Neural cell (in vitro differentiated cells): ENCODE results near the gene CNTNAP2.

Experiments used
- EP300 ChIP-seq: fragments of 450-650 bp; conservative IDR thresholded peaks from 2 replicates; pipeline ENCODE4 v1.6.1; 2014; ENCODE audit warnings: antibody characterized with exemption, mild to moderate bottlenecking, moderate library complexity; ENCODE audit not compliant: poor library complexity, severe bottlenecking
- EZH2 ChIP-seq: fragments of 200-600, 300-800 bp; shearing (Covaris generic), sonication (generic); IDR thresholded peaks from 2 replicates; pipeline ENCODE4 v1.6.1; 2014; ENCODE audit warnings: antibody characterized with exemption, low read length, borderline replicate concordance, mild to moderate bottlenecking; ENCODE audit not compliant: insufficient read depth, poor library complexity, severe bottlenecking
- MXI1 ChIP-seq: fragments of 450-650 bp; conservative IDR thresholded peaks from 2 replicates; pipeline ENCODE4 v1.6.1; 2014; ENCODE audit warnings: antibody characterized with exemption, mild to moderate bottlenecking; ENCODE audit not compliant: poor library complexity, severe bottlenecking
- POLR2AphosphoS5 ChIP-seq: IDR thresholded peaks from 2 replicates; pipeline ENCODE4 v1.6.1; 2012
- RAD21 ChIP-seq: fragments of 450-650 bp; conservative IDR thresholded peaks from 2 replicates; pipeline ENCODE4 v1.6.1; 2014; ENCODE audit warnings: antibody characterized with exemption, mild to moderate bottlenecking, moderate library complexity
- SMC3 ChIP-seq: fragments of 450-650 bp; conservative IDR thresholded peaks from 2 replicates; pipeline ENCODE4 v1.6.1; 2014; ENCODE audit warnings: antibody characterized with exemption, mild to moderate bottlenecking, moderate library complexity; ENCODE audit not compliant: poor library complexity
- TAF1 ChIP-seq: IDR thresholded peaks from 2 replicates; pipeline ENCODE4 v1.6.1; 2012; ENCODE audit warnings: low read depth
- TF ChIP-seq, protein P1 (sequence below): fragments of 450-650 bp; IDR thresholded peaks from 2 replicates; pipeline ENCODE4 v1.5.1; 2014; ENCODE audit warnings: antibody characterized with exemption, mild to moderate bottlenecking, moderate library complexity; ENCODE audit not compliant: poor library complexity, severe bottlenecking
- TF ChIP-seq, protein P2 (sequence below): IDR thresholded peaks from 2 replicates; pipeline ENCODE4 v1.6.1; 2012; ENCODE audit warnings: borderline replicate concordance

DNA sequence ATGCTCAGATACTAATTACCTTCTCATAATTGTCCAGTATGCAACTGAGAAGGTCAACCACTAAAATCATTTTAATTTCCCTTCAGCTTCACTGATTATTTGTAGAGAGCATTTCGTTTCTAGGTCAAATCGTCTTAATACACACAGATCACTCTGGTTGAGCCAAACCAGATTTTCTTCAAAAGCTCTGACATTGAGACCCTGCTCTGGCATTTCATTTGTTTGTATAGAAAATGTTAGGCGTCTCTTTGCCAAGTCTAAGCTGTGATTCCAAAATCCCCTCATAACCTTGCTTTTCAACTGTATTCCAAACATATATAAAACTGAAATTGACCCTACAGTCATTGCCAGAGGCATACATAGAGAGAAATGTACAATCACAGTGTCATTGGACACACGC lies 520.0 kb downstream of the CNTNAP2 start:
- TF ChIP-seq, protein P1, sequence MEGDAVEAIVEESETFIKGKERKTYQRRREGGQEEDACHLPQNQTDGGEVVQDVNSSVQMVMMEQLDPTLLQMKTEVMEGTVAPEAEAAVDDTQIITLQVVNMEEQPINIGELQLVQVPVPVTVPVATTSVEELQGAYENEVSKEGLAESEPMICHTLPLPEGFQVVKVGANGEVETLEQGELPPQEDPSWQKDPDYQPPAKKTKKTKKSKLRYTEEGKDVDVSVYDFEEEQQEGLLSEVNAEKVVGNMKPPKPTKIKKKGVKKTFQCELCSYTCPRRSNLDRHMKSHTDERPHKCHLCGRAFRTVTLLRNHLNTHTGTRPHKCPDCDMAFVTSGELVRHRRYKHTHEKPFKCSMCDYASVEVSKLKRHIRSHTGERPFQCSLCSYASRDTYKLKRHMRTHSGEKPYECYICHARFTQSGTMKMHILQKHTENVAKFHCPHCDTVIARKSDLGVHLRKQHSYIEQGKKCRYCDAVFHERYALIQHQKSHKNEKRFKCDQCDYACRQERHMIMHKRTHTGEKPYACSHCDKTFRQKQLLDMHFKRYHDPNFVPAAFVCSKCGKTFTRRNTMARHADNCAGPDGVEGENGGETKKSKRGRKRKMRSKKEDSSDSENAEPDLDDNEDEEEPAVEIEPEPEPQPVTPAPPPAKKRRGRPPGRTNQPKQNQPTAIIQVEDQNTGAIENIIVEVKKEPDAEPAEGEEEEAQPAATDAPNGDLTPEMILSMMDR = no peak
- TF ChIP-seq TAF1 (no peak), EZH2 (no peak), SMC3 (no peak), POLR2AphosphoS5 (no peak), EP300 (no peak), RAD21 (no peak), MXI1 (no peak)
- TF ChIP-seq, protein P2, sequence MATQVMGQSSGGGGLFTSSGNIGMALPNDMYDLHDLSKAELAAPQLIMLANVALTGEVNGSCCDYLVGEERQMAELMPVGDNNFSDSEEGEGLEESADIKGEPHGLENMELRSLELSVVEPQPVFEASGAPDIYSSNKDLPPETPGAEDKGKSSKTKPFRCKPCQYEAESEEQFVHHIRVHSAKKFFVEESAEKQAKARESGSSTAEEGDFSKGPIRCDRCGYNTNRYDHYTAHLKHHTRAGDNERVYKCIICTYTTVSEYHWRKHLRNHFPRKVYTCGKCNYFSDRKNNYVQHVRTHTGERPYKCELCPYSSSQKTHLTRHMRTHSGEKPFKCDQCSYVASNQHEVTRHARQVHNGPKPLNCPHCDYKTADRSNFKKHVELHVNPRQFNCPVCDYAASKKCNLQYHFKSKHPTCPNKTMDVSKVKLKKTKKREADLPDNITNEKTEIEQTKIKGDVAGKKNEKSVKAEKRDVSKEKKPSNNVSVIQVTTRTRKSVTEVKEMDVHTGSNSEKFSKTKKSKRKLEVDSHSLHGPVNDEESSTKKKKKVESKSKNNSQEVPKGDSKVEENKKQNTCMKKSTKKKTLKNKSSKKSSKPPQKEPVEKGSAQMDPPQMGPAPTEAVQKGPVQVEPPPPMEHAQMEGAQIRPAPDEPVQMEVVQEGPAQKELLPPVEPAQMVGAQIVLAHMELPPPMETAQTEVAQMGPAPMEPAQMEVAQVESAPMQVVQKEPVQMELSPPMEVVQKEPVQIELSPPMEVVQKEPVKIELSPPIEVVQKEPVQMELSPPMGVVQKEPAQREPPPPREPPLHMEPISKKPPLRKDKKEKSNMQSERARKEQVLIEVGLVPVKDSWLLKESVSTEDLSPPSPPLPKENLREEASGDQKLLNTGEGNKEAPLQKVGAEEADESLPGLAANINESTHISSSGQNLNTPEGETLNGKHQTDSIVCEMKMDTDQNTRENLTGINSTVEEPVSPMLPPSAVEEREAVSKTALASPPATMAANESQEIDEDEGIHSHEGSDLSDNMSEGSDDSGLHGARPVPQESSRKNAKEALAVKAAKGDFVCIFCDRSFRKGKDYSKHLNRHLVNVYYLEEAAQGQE = no peak
